Measurements from ENCODE around the gene ACAD8.

DNA sequence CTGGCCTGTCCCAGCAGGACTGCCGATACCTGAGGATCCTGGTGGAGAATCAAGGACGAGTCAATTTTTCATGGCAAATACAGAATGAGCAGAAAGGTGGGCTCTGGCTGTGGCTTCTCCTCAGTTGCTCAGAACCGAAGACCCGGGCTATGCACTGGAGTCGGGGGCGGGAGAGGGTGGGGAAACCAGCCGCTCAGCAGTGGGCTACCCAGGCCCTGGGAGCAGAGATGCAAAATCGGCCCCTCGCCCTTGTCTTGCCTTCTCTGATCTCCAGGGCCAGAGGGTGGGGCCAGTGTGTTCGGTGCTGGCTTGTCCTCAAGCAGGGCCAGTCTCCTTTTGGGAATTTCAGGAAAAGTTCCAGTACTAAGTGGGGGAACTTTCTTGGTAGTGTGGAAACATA is 60.0 kb downstream of the ACAD8 start:
- TF ChIP-seq, protein P1, sequence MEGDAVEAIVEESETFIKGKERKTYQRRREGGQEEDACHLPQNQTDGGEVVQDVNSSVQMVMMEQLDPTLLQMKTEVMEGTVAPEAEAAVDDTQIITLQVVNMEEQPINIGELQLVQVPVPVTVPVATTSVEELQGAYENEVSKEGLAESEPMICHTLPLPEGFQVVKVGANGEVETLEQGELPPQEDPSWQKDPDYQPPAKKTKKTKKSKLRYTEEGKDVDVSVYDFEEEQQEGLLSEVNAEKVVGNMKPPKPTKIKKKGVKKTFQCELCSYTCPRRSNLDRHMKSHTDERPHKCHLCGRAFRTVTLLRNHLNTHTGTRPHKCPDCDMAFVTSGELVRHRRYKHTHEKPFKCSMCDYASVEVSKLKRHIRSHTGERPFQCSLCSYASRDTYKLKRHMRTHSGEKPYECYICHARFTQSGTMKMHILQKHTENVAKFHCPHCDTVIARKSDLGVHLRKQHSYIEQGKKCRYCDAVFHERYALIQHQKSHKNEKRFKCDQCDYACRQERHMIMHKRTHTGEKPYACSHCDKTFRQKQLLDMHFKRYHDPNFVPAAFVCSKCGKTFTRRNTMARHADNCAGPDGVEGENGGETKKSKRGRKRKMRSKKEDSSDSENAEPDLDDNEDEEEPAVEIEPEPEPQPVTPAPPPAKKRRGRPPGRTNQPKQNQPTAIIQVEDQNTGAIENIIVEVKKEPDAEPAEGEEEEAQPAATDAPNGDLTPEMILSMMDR (IDR thresholded peaks at IDR 0.05) = no peak
- no peak for TF ChIP-seq POLR2A (IDR thresholded peaks at IDR 0.05)
